ENCODE data around the gene PCP2. TPM values are rescaled to one million over a fixed set of nuclear protein-coding genes. Genes with fewer than 3 reads are reported as not detected.
A peak's percentile ranks its signal among the peaks of the same experiment; 100 is the strongest.

The PCP2 gene
- polyA plus RNA-seq, 2 of the 4 experiments (the other 2 are of a cell fraction) = 0.19 TPM; not detected in 1

DNA sequence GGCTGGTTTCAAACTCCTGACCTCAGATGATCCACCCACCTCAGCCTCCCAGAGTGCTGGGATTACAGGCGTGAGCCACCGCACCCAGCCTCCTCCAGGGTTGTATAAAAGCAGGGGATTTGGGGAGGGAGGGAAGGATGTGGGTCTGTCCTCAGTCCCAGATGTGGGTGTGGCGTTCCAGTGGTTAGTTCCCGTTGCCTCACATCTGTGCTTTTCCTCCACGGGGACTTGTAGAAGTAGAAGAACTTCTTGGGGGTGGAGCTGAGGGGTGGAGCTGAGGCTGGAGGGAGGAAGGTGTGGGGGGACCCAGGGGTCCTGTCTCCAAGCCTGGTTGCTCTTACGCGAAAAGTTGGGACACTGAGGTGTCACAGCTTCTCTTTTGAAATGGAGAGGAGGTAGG is 42.9 kb upstream of the PCP2 start:
- Histone ChIP-seq H3K4me3 (no peak overlapping the region), H3K9me3 (peaks cover 5% of the 10 kb centered on the region; the same call in 1 of the 3 replicates), H3K4me1 (peaks cover 6% of the 10 kb centered on the region; the same call in 1 of the 3 replicates), H3K27ac (no peak overlapping the region), H3K4me2 (no peak overlapping the region)
- ATAC-seq (no peak), FAIRE-seq (no peak), DNase-seq (ENCODE audit: low read depth in 1 of 2, low spot score in 1 of 2) (no peak)
- CTCF ChIA-PET = interaction anchor here (1.9 kb wide), 1 partner anchor 108 kb away, joined by 7 read pairs; no protein-coding TSS in a partner anchor
- TF ChIP-seq TP53 (CRISPR knock-in tag; IDR thresholded peaks at IDR 0.05) (no peak), ZNF302 (CRISPR knock-in tag; IDR thresholded peaks at IDR 0.05) (no peak), ELK1 (IDR thresholded peaks at IDR 0.05; ENCODE audit: low read depth, low read length) (no peak), HOXB13 (CRISPR knock-in tag; IDR thresholded peaks at IDR 0.05; ENCODE audit: low read depth) (no peak), MAX (IDR thresholded peaks at IDR 0.05) (no peak), RFX5 (IDR thresholded peaks at IDR 0.05) (no peak), RAD21 (conservative IDR thresholded peaks at IDR 0.05 in 1 of 2, IDR thresholded peaks at IDR 0.05 in 1 of 2) (no peak), POLR2A (IDR thresholded peaks at IDR 0.05; ENCODE audit: low read length) (no peak)
- 50% methylated on average over 6 of the region's 7 CpGs for WGBS (ENCODE audit: missing lambda C conversion rate)
- POLR2A ChIA-PET = no interaction called here

- H3K27ac ChIP-seq = no peak overlapping the region
- ChIA-PET CTCF (interaction anchor here (1.0 to 1.4 kb wide), 2 partner anchors 22 to 26 kb away, joined by 3 to 4 read pairs; no protein-coding TSS in a partner anchor), POLR2A (no interaction called here)
- peak overlapping the region; percentile 26; the same call in 1 of the 3 replicates for H3K4me2 ChIP-seq
- ATAC-seq (peak; percentile 52 to 89; a peak in 4 of 6 replicates), DNase-seq (ENCODE audit: low read depth in 1 of 2, low spot score in 1 of 2) (peak; percentile 47 to 74), FAIRE-seq (no peak)
- H3K4me1 ChIP-seq = peaks cover 1% of the 10 kb centered on the region; the same call in 1 of the 3 replicates
- TF ChIP-seq RARB (CRISPR knock-in tag; IDR thresholded peaks at IDR 0.05) = no peak
- TF ChIP-seq EP300 (IDR thresholded peaks at IDR 0.05) = no peak
- TF ChIP-seq, protein P1, sequence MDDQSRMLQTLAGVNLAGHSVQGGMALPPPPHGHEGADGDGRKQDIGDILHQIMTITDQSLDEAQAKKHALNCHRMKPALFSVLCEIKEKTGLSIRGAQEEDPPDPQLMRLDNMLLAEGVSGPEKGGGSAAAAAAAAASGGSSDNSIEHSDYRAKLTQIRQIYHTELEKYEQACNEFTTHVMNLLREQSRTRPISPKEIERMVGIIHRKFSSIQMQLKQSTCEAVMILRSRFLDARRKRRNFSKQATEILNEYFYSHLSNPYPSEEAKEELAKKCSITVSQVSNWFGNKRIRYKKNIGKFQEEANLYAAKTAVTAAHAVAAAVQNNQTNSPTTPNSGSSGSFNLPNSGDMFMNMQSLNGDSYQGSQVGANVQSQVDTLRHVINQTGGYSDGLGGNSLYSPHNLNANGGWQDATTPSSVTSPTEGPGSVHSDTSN (IDR thresholded peaks at IDR 0.05) = peak; percentile 78
- 52% methylated on average over 21 of the region's 21 CpGs for WGBS (ENCODE audit: missing lambda C conversion rate)
- peaks cover 5% of the 10 kb centered on the region; the same call in 1 of the 3 replicates for H3K9me3 ChIP-seq
- H3K4me3 ChIP-seq = no peak overlapping the region
Observed at GRCh38 chr19:7674010-7675005, 40.8 kb upstream of the PCP2 start.

- POLR2A ChIA-PET = no interaction called here
- 24% methylated on average over 6 of the region's 9 CpGs for WGBS (ENCODE audit: missing lambda C conversion rate)
- ATAC-seq (no peak), FAIRE-seq (no peak), DNase-seq (ENCODE audit: low read depth in 1 of 2, low spot score in 1 of 2) (no peak)
- no peak overlapping the region for H3K27ac ChIP-seq
- H3K4me2 ChIP-seq = no peak overlapping the region
- TF ChIP-seq, protein P1 (IDR thresholded peaks at IDR 0.05) = no peak
- CTCF ChIA-PET = interaction anchor here (0.6 to 5.7 kb wide), 4 partner anchors 8 to 134 kb away, joined by 3 to 34 read pairs (median 3); partner anchors contain the start of gene TRAPPC5
- no peak overlapping the region for H3K4me3 ChIP-seq
- peaks cover 5% of the 10 kb centered on the region; the same call in 1 of the 3 replicates for H3K9me3 ChIP-seq
- H3K4me1 ChIP-seq = no peaks in the 10 kb centered on the region
Observed at GRCh38 chr19:7672522-7672921, 39.0 kb upstream of the PCP2 start.

DNA sequence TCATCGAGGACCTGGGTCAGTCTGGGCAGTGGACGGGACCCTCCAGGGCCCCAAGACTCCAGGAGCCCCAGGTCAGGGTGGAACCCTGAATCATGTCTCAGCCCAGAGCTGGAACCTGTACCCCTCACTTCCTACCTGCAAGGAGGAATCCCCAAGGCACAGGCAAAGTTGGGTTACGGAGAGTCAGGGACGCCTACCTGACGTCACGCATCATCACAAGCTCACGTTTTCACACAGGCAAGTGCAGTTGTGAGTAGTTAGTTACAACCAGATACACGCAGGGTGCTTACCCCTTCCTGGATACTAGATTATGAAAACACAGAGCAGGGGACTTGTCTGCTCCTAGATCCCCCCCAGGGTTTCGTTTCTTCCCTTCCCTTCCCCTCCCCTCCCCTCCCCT is 37.3 kb upstream of the PCP2 start:
- no peak for TF ChIP-seq BHLHE40 (IDR thresholded peaks at IDR 0.05; ENCODE audit: low read depth, low read length)
- no peak for TF ChIP-seq RCOR1 (IDR thresholded peaks at IDR 0.05; ENCODE audit: low read depth, low read length)
- no peak for TF ChIP-seq KDM5A (IDR thresholded peaks at IDR 0.05)
- no peak for DNase-seq (ENCODE audit: low read depth in 1 of 2, low spot score in 1 of 2)
- Histone ChIP-seq H3K4me3 (no peak overlapping the region; the same call in 2 of the 3 replicates), H3K9me3 (peaks cover 5% of the 10 kb centered on the region; the same call in 1 of the 3 replicates), H3K4me2 (peak overlapping the region; percentile 63), H3K27ac (no peak overlapping the region), H3K4me1 (no peaks in the 10 kb centered on the region)
- FAIRE-seq = no peak
- WGBS (ENCODE audit: missing lambda C conversion rate) = 29% methylated on average over 6 of the region's 9 CpGs
- CTCF ChIA-PET = interaction anchor here (5.7 kb wide), 1 partner anchor 10 kb away, joined by 34 read pairs; the partner anchor contains the start of gene TRAPPC5
- POLR2A ChIA-PET = no interaction called here
- ATAC-seq = no peak

Measured in A549 (cell line).